ENCODE measurements around the gene TCOF1. TPM values are rescaled to one million over a fixed set of nuclear protein-coding genes. Genes with fewer than 3 reads are reported as not detected.

Gene TCOF1
- total RNA-seq, 1 donor from 2014 or later, result 27.1 TPM

DNA sequence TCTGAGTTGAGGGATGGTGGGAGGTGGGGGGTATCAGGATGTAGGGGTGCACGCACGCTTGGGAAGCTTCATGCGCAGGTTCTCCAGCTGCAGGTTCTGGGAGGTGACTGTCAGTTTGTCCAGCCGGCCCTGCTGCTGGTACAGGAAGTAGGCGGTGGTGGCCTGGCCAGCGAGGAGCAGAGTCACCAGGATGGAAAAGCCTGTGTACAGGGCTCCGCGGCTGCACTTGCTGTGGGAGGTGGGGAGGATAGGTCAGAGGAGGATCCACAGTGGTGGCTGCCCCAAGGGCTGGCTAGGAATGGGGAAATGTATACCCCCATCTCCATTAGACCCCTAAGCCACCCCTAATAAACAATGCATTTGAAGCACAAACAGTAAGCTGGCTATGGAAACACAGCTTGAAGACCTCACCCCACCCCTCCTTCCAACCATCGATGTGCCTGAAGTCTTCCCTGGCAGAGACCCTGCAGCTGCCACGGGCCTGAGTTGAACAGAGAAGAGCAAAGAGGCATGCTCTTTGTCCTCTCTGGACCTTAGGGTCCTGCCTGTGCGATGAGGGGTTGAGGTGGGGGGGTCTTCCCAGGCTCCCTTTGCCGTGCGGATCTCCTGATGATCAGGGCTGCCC is 49.7 kb downstream of the TCOF1 start:
- Histone ChIP-seq H3K36me3 (peaks cover 75% of the 10 kb centered on the region), H3K27me3 (ENCODE audit: low read depth) (no peaks in the 10 kb centered on the region), H3K9me3 (no peaks in the 10 kb centered on the region), H3K4me1 (peaks cover 28% of the 10 kb centered on the region), H3K27ac (peak overlapping the region; percentile 99), H3K4me3 (peak overlapping the region; percentile 4)
- ATAC-seq (no peak), DNase-seq (peak; percentile 55)
- intact Hi-C loops (cut with DNase I), result no loop called here
- TF ChIP-seq, protein P1, sequence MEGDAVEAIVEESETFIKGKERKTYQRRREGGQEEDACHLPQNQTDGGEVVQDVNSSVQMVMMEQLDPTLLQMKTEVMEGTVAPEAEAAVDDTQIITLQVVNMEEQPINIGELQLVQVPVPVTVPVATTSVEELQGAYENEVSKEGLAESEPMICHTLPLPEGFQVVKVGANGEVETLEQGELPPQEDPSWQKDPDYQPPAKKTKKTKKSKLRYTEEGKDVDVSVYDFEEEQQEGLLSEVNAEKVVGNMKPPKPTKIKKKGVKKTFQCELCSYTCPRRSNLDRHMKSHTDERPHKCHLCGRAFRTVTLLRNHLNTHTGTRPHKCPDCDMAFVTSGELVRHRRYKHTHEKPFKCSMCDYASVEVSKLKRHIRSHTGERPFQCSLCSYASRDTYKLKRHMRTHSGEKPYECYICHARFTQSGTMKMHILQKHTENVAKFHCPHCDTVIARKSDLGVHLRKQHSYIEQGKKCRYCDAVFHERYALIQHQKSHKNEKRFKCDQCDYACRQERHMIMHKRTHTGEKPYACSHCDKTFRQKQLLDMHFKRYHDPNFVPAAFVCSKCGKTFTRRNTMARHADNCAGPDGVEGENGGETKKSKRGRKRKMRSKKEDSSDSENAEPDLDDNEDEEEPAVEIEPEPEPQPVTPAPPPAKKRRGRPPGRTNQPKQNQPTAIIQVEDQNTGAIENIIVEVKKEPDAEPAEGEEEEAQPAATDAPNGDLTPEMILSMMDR (IDR thresholded peaks at IDR 0.05), result no peak

DNA sequence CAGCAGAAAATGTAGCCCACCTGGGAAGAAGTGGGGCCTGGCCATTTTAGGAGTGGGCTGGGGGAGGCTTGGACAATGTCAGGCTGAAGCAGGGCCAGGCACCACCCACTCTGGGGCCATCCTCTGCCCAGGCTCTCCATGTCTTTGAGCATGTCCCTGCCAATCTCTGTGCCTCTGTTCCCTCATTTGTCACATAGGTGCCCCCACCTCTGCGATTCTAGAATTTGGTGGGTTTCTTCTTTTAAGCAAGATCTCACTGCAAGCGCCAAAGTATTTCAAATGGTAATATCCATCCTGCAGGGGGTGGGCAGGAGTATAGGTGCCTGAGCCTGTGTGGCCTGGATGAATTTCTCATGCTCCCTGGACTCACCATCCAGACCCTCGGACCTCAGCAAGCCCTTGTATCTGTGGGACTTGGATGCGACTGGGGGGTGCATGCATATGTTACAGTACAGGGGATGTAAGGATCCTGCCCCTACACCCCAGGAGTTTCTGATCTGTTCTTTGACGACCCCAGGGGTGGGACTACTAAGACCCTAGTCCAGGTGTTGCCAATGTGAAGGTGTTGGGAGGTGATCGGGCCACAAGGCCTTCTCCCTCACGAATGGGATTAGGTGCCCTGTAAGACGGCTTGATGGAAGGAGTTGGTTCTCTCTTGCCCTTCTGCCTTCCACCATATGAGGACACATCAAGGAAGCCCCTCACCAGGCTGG is 50.9 kb downstream of the TCOF1 start:
- peaks cover 63% of the 10 kb centered on the region for H3K36me3 ChIP-seq
- peaks cover 31% of the 10 kb centered on the region for H3K4me1 ChIP-seq
- ATAC-seq, result no peak
- intact Hi-C loops (cut with DNase I), result no loop called here
- H3K27ac ChIP-seq, result peak overlapping the region; percentile 99
- DNase-seq, result peak; percentile 36
- H3K4me3 ChIP-seq, result peak overlapping the region; percentile 77
- no peaks in the 10 kb centered on the region for H3K9me3 ChIP-seq
- TF ChIP-seq, protein P1 (IDR thresholded peaks at IDR 0.05), result no peak
- H3K27me3 ChIP-seq (ENCODE audit: low read depth), result no peaks in the 10 kb centered on the region

DNA sequence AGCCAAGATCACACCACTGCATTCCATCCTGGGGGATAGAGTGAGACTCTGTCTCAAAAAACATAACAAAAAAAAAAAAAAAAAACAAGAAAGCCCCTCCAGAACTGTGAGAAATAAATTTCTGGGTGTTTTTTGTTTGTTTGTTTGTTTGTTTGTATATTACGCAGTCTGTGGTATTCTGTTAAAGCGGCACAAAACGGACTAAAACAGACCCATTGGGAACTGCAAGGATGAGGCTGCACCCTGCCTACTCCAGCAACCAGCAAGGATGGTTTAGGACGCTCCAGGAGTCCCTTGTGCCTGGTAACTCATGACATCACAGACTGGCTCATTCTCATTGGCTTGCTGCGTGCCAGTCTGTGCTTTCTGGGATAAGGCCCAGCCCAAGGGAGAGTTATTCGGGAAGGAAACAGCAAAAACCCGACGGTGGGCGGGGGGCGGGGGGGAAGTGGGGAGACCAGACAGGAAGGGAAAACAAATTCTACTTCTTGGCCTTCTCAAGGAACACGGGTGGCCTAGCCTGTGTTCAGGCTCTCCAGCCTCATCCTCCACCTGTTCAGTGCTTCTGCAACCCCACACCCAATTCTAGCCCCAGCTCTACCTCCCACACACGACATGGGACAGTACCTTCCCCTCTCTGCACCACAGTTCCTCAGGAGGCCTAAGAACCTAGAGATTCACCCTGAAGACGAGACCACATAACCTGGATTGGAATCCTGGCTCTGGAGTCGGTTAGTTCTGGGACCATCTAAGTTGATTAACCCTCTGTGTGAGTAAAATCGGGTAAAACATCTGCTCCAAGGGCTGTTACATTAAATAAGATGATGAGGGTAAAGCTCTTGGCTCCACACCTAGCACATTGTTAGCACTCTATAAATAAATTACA is 52.4 kb downstream of the TCOF1 start:
- Histone ChIP-seq H3K36me3 (peaks cover 48% of the 10 kb centered on the region), H3K27me3 (ENCODE audit: low read depth) (no peaks in the 10 kb centered on the region), H3K4me3 (peak overlapping the region; percentile 77), H3K9me3 (no peaks in the 10 kb centered on the region), H3K27ac (peak overlapping the region; percentile 99), H3K4me1 (peaks cover 38% of the 10 kb centered on the region)
- intact Hi-C loops (cut with DNase I), result no loop called here
- TF ChIP-seq, protein P1 (IDR thresholded peaks at IDR 0.05), result no peak
- DNase-seq (peak; percentile 84), ATAC-seq (peak; percentile 76 to 81)

DNA sequence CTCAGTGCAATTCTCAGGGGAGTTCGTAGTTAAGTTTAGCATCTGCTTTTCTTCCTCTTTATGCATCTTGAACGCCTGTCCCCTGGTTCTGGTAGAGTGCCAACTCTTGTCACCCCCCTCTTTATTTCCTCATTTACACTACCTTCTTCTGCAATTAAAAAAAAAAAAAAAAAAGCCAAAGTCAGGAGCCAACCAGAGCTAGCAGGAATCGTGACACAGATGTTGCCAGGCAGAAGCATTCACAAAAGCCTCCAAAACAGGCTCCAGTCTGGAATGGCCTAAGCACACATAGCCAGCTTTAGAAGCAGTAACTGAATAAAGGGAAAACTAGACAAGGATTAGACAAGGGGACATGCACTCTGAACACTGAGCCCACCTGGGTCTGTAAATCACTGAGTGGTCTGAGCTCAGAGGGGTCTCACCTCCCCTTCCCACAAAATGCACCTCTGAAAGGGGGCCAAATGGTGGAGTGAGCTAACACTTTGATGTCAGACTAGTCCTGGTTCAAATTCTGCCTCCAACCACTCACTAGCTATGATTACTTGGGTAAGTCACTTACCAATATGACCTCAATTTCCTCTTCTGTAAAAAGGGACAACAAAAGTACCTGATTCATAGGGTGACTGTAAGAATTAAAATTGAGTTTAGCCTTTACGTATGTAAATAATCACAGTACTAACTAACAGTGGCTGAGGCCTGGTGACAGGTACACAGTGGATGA is 53.2 kb downstream of the TCOF1 start:
- no peaks in the 10 kb centered on the region for H3K27me3 ChIP-seq (ENCODE audit: low read depth)
- DNase-seq, result no peak
- TF ChIP-seq, protein P1 (IDR thresholded peaks at IDR 0.05), result no peak
- no peaks in the 10 kb centered on the region for H3K9me3 ChIP-seq
- peaks cover 38% of the 10 kb centered on the region for H3K4me1 ChIP-seq
- ATAC-seq, result peak; percentile 67 to 80
- H3K27ac ChIP-seq, result peak overlapping the region; percentile 99
- intact Hi-C loops (cut with DNase I), result no loop called here
- peaks cover 40% of the 10 kb centered on the region for H3K36me3 ChIP-seq
- peak overlapping the region; percentile 77 for H3K4me3 ChIP-seq

Data from lower lobe of right lung (tissue), 2 donors.